Measurements from ENCODE around the gene GNE.

DNA sequence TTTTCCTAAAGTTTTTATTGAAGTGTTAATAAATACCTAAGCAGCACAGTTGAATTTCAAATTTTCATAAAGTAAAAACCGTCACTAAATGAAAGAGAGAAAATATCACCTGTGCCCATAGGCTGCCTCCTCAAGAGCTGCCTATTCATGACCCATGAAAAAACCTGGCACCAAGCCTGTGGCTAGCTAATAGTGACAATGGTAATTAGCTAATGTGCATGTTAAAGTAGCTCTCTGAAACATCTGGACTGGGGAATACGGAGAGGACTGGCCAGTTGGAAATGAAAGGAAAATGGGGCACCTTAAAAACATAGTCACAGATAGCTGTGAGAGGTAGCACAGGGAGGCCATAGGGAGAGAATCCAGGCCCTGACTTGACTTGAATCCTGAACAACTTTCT lies 5.4 kb upstream of the GNE start:
- TF ChIP-seq, protein P1, sequence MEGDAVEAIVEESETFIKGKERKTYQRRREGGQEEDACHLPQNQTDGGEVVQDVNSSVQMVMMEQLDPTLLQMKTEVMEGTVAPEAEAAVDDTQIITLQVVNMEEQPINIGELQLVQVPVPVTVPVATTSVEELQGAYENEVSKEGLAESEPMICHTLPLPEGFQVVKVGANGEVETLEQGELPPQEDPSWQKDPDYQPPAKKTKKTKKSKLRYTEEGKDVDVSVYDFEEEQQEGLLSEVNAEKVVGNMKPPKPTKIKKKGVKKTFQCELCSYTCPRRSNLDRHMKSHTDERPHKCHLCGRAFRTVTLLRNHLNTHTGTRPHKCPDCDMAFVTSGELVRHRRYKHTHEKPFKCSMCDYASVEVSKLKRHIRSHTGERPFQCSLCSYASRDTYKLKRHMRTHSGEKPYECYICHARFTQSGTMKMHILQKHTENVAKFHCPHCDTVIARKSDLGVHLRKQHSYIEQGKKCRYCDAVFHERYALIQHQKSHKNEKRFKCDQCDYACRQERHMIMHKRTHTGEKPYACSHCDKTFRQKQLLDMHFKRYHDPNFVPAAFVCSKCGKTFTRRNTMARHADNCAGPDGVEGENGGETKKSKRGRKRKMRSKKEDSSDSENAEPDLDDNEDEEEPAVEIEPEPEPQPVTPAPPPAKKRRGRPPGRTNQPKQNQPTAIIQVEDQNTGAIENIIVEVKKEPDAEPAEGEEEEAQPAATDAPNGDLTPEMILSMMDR (optimal IDR thresholded peaks at IDR 0.05 in 1 of 3, IDR thresholded peaks at IDR 0.05 in 1 of 3, conservative IDR thresholded peaks at IDR 0.05 in 1 of 3; ENCODE audit: extremely low read depth in 1 of 3, insufficient read depth in 2 of 3, low read length in 3 of 3): no peak
- TF ChIP-seq EZH2 (IDR thresholded peaks at IDR 0.05; ENCODE audit: low read length): no peak
